Measurements from ENCODE around the gene ADRA2C. TPM values are rescaled to one million over a fixed set of nuclear protein-coding genes. Genes with fewer than 3 reads are reported as not detected.
A peak's percentile ranks its signal among the peaks of the same experiment; 100 is the strongest.

The ADRA2C gene
- total RNA-seq, 4 donors from 2014 or later: 0.96 to 1.6 (median 1.1) TPM; not detected in 1

DNA sequence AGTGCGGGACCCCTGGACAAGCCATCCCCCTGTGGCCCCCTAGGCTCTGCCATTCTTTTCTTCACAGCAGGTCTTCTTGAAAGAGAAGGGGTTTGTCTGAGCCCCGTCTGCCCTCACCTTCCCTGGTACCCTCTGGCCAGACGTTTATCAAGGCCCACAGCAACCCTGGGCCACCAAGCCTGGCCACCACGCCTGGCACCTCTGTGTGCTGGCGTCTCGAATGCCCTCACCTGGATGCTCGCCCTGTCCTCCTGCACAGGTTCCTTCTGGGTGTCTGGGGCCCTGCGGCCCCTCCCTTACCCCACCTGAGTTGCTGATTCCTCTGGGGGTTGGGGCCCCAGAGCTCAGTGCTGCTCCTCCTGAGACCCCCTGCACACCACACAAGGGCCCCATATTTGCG, 25.1 kb downstream of the ADRA2C start:
- Histone ChIP-seq H3K9me3 (peaks cover 11 to 14% of the 10 kb centered on the region in 2 donors), H3K27me3 (no peaks in the 10 kb centered on the region), H3K4me3 (no peak overlapping the region), H3K4me1 (no peaks in the 10 kb centered on the region), H3K36me3 (no peaks in the 10 kb centered on the region), H3K27ac (no peak overlapping the region)
- no peak for DNase-seq
- in situ Hi-C loops (cut with MboI; ENCODE audit: low pct_ligation_motif_present in 1 of 4, low pct_unique_long_range_greater_than_20kb in 1 of 4, low sequenced_read_pairs in 3 of 4) (no loop called here), intact Hi-C loops (cut with DNase I; ENCODE audit: low total_unique reads) (no loop called here)
- WGBS, 2 donors (ENCODE audit: low coverage in 1 of 2): 74% methylated on average over 9 of the region's 9 CpGs; no CpG with 5 or more reads in 1 of the 2 donors
- no peak for TF ChIP-seq EP300 (IDR thresholded peaks at IDR 0.05; ENCODE audit: low read depth)
- no peak for TF ChIP-seq POLR2A (IDR thresholded peaks at IDR 0.05)
- TF ChIP-seq POLR2AphosphoS5 (IDR thresholded peaks at IDR 0.05): no peak
- TF ChIP-seq, protein P1, sequence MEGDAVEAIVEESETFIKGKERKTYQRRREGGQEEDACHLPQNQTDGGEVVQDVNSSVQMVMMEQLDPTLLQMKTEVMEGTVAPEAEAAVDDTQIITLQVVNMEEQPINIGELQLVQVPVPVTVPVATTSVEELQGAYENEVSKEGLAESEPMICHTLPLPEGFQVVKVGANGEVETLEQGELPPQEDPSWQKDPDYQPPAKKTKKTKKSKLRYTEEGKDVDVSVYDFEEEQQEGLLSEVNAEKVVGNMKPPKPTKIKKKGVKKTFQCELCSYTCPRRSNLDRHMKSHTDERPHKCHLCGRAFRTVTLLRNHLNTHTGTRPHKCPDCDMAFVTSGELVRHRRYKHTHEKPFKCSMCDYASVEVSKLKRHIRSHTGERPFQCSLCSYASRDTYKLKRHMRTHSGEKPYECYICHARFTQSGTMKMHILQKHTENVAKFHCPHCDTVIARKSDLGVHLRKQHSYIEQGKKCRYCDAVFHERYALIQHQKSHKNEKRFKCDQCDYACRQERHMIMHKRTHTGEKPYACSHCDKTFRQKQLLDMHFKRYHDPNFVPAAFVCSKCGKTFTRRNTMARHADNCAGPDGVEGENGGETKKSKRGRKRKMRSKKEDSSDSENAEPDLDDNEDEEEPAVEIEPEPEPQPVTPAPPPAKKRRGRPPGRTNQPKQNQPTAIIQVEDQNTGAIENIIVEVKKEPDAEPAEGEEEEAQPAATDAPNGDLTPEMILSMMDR (IDR thresholded peaks at IDR 0.05): no peak

DNA sequence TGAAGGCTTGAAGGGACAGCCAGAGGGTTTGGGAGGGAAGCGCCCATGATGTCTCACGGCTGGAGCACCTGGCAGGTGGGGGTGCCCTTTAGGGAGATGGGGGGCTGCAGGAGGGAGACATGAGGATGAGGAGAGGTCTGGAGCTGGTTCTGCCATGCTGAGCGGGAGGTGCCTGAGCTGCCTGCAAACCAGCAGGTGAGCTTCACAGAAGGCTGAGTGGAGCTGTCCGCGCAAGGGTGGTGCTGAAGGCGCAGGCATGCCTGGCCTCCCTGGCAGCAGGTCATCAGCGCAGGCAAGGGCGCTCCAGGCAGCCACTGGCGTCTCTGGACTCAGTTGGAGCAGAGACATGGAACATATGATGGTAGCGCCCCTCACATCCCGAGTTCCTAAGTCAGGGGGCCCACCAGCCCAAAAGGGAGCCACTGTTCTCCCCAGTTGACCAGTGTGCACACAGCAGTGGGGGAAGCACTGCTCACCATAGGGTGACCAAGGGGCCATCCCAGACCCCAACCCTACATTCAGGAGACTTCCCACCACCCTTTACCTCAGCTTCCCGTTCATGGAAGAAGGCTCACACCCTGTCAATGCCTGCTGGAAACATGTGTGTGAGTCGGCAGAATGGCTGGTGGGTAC, 25.8 kb downstream of the ADRA2C start:
- H3K4me1 ChIP-seq: no peaks in the 10 kb centered on the region
- in situ Hi-C loops (cut with MboI; ENCODE audit: low pct_ligation_motif_present in 1 of 4, low pct_unique_long_range_greater_than_20kb in 1 of 4, low sequenced_read_pairs in 3 of 4) (no loop called here), intact Hi-C loops (cut with DNase I; ENCODE audit: low total_unique reads) (no loop called here)
- DNase-seq: peak; percentile 40
- H3K27me3 ChIP-seq: no peaks in the 10 kb centered on the region
- TF ChIP-seq POLR2A (IDR thresholded peaks at IDR 0.05) (no peak), EP300 (IDR thresholded peaks at IDR 0.05; ENCODE audit: low read depth) (no peak), POLR2AphosphoS5 (IDR thresholded peaks at IDR 0.05) (no peak)
- TF ChIP-seq, protein P1 (IDR thresholded peaks at IDR 0.05): no peak
- H3K27ac ChIP-seq: no peak overlapping the region
- no peaks in the 10 kb centered on the region for H3K36me3 ChIP-seq
- 23 to 100% methylated on average over 1 to 12 of the region's 13 CpGs for WGBS, 2 donors (ENCODE audit: low coverage in 1 of 2)
- no peak overlapping the region for H3K4me3 ChIP-seq
- H3K9me3 ChIP-seq: peaks cover 11 to 14% of the 10 kb centered on the region in 2 donors

DNA sequence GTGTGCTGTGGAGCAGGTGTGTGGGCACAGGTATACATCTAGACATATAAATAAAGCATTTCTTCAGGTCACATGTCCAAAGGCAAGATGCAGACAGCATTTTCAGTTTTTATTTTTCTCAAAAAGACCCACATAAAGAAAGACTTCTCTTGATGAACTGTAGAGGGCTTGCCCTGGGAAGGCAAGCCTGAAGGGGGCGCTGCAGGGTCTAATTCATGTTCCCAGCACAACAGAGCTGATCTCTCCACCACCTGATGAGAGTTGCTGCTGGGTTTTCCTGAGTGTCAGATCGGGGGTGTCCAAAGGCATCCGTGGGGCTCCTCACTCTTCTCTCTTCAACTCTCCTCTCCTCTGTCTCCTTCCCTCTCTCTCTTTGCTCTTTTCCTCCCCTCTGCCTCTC, 26.6 kb downstream of the ADRA2C start:
- TF ChIP-seq POLR2AphosphoS5 (IDR thresholded peaks at IDR 0.05) (no peak), POLR2A (IDR thresholded peaks at IDR 0.05) (no peak), EP300 (IDR thresholded peaks at IDR 0.05; ENCODE audit: low read depth) (no peak)
- TF ChIP-seq, protein P1 (IDR thresholded peaks at IDR 0.05): no peak
- Histone ChIP-seq H3K27me3 (no peaks in the 10 kb centered on the region), H3K4me1 (no peaks in the 10 kb centered on the region), H3K9me3 (peaks cover 11 to 14% of the 10 kb centered on the region in 2 donors), H3K36me3 (no peaks in the 10 kb centered on the region), H3K27ac (no peak overlapping the region), H3K4me3 (no peak overlapping the region)
- in situ Hi-C loops (cut with MboI; ENCODE audit: low pct_ligation_motif_present in 1 of 4, low pct_unique_long_range_greater_than_20kb in 1 of 4, low sequenced_read_pairs in 3 of 4) (no loop called here), intact Hi-C loops (cut with DNase I; ENCODE audit: low total_unique reads) (no loop called here)
- WGBS, 2 donors (ENCODE audit: low coverage in 1 of 2): 0 to 38% methylated on average over 1 to 3 of the region's 3 CpGs
- no peak for DNase-seq

GRCh38 chr4:3793545-3793944, 27.4 kb downstream of the ADRA2C start:
- WGBS, 2 donors (ENCODE audit: low coverage in 1 of 2): 47% methylated on average over 3 of the region's 3 CpGs; no CpG with 5 or more reads in 1 of the 2 donors
- Histone ChIP-seq H3K4me1 (no peaks in the 10 kb centered on the region), H3K9me3 (peaks cover 11 to 14% of the 10 kb centered on the region in 2 donors), H3K36me3 (no peaks in the 10 kb centered on the region), H3K4me3 (no peak overlapping the region), H3K27me3 (no peaks in the 10 kb centered on the region), H3K27ac (no peak overlapping the region)
- TF ChIP-seq, protein P1 (IDR thresholded peaks at IDR 0.05): no peak
- TF ChIP-seq POLR2AphosphoS5 (IDR thresholded peaks at IDR 0.05) (no peak), POLR2A (IDR thresholded peaks at IDR 0.05) (no peak), EP300 (IDR thresholded peaks at IDR 0.05; ENCODE audit: low read depth) (no peak)
- in situ Hi-C loops (cut with MboI; ENCODE audit: low pct_ligation_motif_present in 1 of 4, low pct_unique_long_range_greater_than_20kb in 1 of 4, low sequenced_read_pairs in 3 of 4): no loop called here
- intact Hi-C loops (cut with DNase I; ENCODE audit: low total_unique reads): no loop called here
- no peak for DNase-seq
